IMR-90 (cell line): ENCODE results near the gene ZNF3. TPM values are rescaled to one million over a fixed set of nuclear protein-coding genes. Genes with fewer than 3 reads are reported as not detected.

Source experiments
- ATAC-seq: fragments of 200-7000 bp; cut with Tn5 transposase; 2 replicates; pipeline ENCODE4 v1.9.1; 2020; ENCODE audit warnings: low read depth, mild to moderate bottlenecking, moderate library complexity
- BruUV-seq: library from RNA; stranded (reverse); fragments of 400-500 nt; replicated peaks from 2 replicates; lab custom pipeline; 2021; lab: Mats Ljungman, UMichigan
- CTCF ChIA-PET: fragments of 300-600 bp; formaldehyde crosslinking; extraction: SDS; loops from one replicate; lab custom pipeline; 2021; ENCODE audit warnings: antibody characterized with exemption; lab: Yijun Ruan, JAX
- POLR2A ChIA-PET: fragments of 300-600 bp; sonication (Branson Sonifier 250); formaldehyde crosslinking; loops from one replicate; lab custom pipeline; 2022; ENCODE audit warnings: antibody characterized with exemption; ENCODE audit not compliant: unreplicated experiment; lab: Charles Lee
- DNase-seq: peaks from one replicate; pipeline ENCODE4 v3.0.0; 2013
- H2AFZ ChIP-seq: replicated peaks from 2 replicates; pipeline ENCODE3; 2013; ENCODE audit warnings: low read length, mild to moderate bottlenecking; ENCODE audit not compliant: poor library complexity
- H2AK5ac ChIP-seq: 2 replicates; pipeline ENCODE4 v1.6.1; 2013; ENCODE audit warnings: low read depth, low read length, inconsistent platforms
- H2AK9ac ChIP-seq: replicated peaks from 2 replicates; pipeline ENCODE3; 2013; ENCODE audit warnings: mild to moderate bottlenecking, low read depth, low read length, moderate library complexity; ENCODE audit not compliant: poor library complexity
- H2BK120ac ChIP-seq: 2 replicates; pipeline ENCODE4 v1.6.1; 2013; ENCODE audit warnings: low read depth, low read length, inconsistent platforms
- H2BK15ac ChIP-seq: 3 replicates; pipeline ENCODE4 v1.6.1; 2013; ENCODE audit warnings: low read depth, low read length, inconsistent platforms
- H2BK20ac ChIP-seq: 2 replicates; pipeline ENCODE4 v1.6.1; 2013; ENCODE audit warnings: low read depth, mild to moderate bottlenecking, inconsistent platforms, low read length, moderate library complexity
- H2BK5ac ChIP-seq: 2 replicates; pipeline ENCODE4 v1.6.1; 2013; ENCODE audit warnings: mild to moderate bottlenecking, low read depth, low read length, inconsistent platforms; ENCODE audit not compliant: poor library complexity, severe bottlenecking
- H3K14ac ChIP-seq: replicated peaks from 2 replicates; pipeline ENCODE4 v1.6.1; 2013; ENCODE audit warnings: low read depth, low read length, inconsistent platforms
- H3K18ac ChIP-seq: 2 replicates; pipeline ENCODE4 v1.6.1; 2013; ENCODE audit warnings: low read depth, low read length, control low read depth
- H3K23ac ChIP-seq: 2 replicates; pipeline ENCODE4 v1.6.1; 2013; ENCODE audit warnings: low read depth, low read length, inconsistent platforms
- H3K27ac ChIP-seq: 2 replicates; pipeline ENCODE4 v1.5.1; 2013; ENCODE audit warnings: mild to moderate bottlenecking, control low read depth, low read length; ENCODE audit not compliant: insufficient read depth
- H3K27me3 ChIP-seq: 2 replicates; pipeline ENCODE4 v1.6.1; 2013; ENCODE audit warnings: low read length; ENCODE audit not compliant: control insufficient read depth, insufficient read depth
- H3K36me3 ChIP-seq: 2 replicates; pipeline ENCODE4 v1.6.1; 2013; ENCODE audit warnings: low read length, mixed read lengths; ENCODE audit not compliant: control insufficient read depth, insufficient read depth
- H3K4ac ChIP-seq: 2 replicates; pipeline ENCODE4 v1.6.1; 2013; ENCODE audit warnings: low read depth, low read length, inconsistent platforms
- H3K4me1 ChIP-seq: 2 replicates; pipeline ENCODE4 v1.6.1; 2013; ENCODE audit warnings: low read length, mixed read lengths; ENCODE audit not compliant: control insufficient read depth, insufficient read depth
- H3K4me2 ChIP-seq: 2 replicates; pipeline ENCODE4 v1.6.1; 2013; ENCODE audit warnings: low read depth, mild to moderate bottlenecking, control low read depth, low read length, moderate library complexity
- H3K4me3 ChIP-seq: 2 replicates; pipeline ENCODE4 v1.5.1; 2013; ENCODE audit warnings: low read depth, mild to moderate bottlenecking, control low read depth, low read length, moderate library complexity; ENCODE audit not compliant: insufficient read depth
- H3K56ac ChIP-seq: 2 replicates; pipeline ENCODE4 v1.6.1; 2013; ENCODE audit warnings: low read length, inconsistent platforms; ENCODE audit not compliant: insufficient read depth; ENCODE audit errors: extremely low read depth
- H3K79me1 ChIP-seq, 2 experiments: 2 replicates each; pipeline ENCODE4 v1.6.1; 2013; ENCODE audit warnings: low read length in 2 of 2, inconsistent platforms in 1 of 2, low read depth in 1 of 2
- H3K9ac ChIP-seq: 2 replicates; pipeline ENCODE4 v1.6.1; 2013; ENCODE audit warnings: low read depth, low read length, control low read depth
- H3K9me1 ChIP-seq: 2 replicates; pipeline ENCODE4 v1.6.1; 2013; ENCODE audit warnings: low read length, inconsistent platforms; ENCODE audit not compliant: insufficient read depth
- H3K9me3 ChIP-seq: 2 replicates; pipeline ENCODE4 v1.6.1; 2013; ENCODE audit warnings: low read length; ENCODE audit not compliant: control insufficient read depth, insufficient read depth
- H4K20me1 ChIP-seq: 2 replicates; pipeline ENCODE4 v1.6.1; 2013; ENCODE audit warnings: low read length, inconsistent platforms; ENCODE audit not compliant: insufficient read depth
- H4K5ac ChIP-seq: 2 replicates; pipeline ENCODE4 v1.6.1; 2013; ENCODE audit warnings: mild to moderate bottlenecking, low read depth, low read length, control low read depth
- H4K8ac ChIP-seq, 2 experiments: 2 replicates each; pipeline ENCODE4 v1.6.1; 2013; ENCODE audit warnings: low read depth in 2 of 2, low read length in 2 of 2, control low read depth in 1 of 2, inconsistent platforms in 1 of 2
- H4K91ac ChIP-seq: 2 replicates; pipeline ENCODE4 v1.6.1; 2013; ENCODE audit warnings: low read depth, low read length, inconsistent platforms; ENCODE audit not compliant: insufficient read depth
- BHLHE40 ChIP-seq: fragments of 150-350 bp; IDR thresholded peaks from 2 replicates; pipeline ENCODE4 v1.6.1; 2016; ENCODE audit warnings: mild to moderate bottlenecking, low read depth, low read length
- CEBPB ChIP-seq: IDR thresholded peaks from 2 replicates; pipeline ENCODE4 v1.6.1; 2012; ENCODE audit warnings: low read depth, low read length, improper control_type of control experiment
- CHD1 ChIP-seq: IDR thresholded peaks from 2 replicates; pipeline ENCODE4 v1.6.1; 2012; ENCODE audit warnings: low read depth, low read length, improper control_type of control experiment
- CTCF ChIP-seq: conservative IDR thresholded peaks from 2 replicates; pipeline ENCODE4 v1.5.1; 2012; ENCODE audit warnings: mild to moderate bottlenecking, low read depth, low read length, improper control_type of control experiment
- ELK1 ChIP-seq: fragments of 150-350 bp; IDR thresholded peaks from 2 replicates; pipeline ENCODE4 v1.6.1; 2016; ENCODE audit warnings: low read depth, mild to moderate bottlenecking, low read length, moderate library complexity, borderline replicate concordance
- FOS ChIP-seq: fragments of 150-350 bp; IDR thresholded peaks from 2 replicates; pipeline ENCODE4 v1.6.1; 2016; ENCODE audit warnings: low read depth, low read length
- MAFK ChIP-seq: IDR thresholded peaks from 2 replicates; pipeline ENCODE4 v1.6.1; 2012; ENCODE audit warnings: low read depth, low read length, improper control_type of control experiment
- MAZ ChIP-seq: IDR thresholded peaks from 2 replicates; pipeline ENCODE4 v1.6.1; 2012; ENCODE audit warnings: low read depth, mild to moderate bottlenecking, low read length, improper control_type of control experiment, moderate library complexity, borderline replicate concordance
- MXI1 ChIP-seq: IDR thresholded peaks from 2 replicates; pipeline ENCODE4 v1.6.1; 2012; ENCODE audit warnings: low read depth, mild to moderate bottlenecking, low read length, moderate library complexity, borderline replicate concordance
- POLR2A ChIP-seq: IDR thresholded peaks from 2 replicates; pipeline ENCODE4 v1.6.1; 2012; ENCODE audit warnings: mild to moderate bottlenecking, low read depth, low read length
- RAD21 ChIP-seq: IDR thresholded peaks from 2 replicates; pipeline ENCODE4 v1.6.1; 2012; ENCODE audit warnings: low read length, improper control_type of control experiment
- RCOR1 ChIP-seq: IDR thresholded peaks from 2 replicates; pipeline ENCODE4 v1.6.1; 2012; ENCODE audit warnings: mild to moderate bottlenecking, low read length, improper control_type of control experiment; ENCODE audit not compliant: insufficient replicate concordance
- RFX5 ChIP-seq: IDR thresholded peaks from 2 replicates; pipeline ENCODE4 v1.8.0; 2012; ENCODE audit warnings: low read depth, mild to moderate bottlenecking, low read length, moderate library complexity
- SMC3 ChIP-seq: fragments of 150-350 bp; IDR thresholded peaks from 2 replicates; pipeline ENCODE4 v1.6.1; 2016; ENCODE audit warnings: low read depth, mild to moderate bottlenecking, antibody characterized with exemption, low read length, moderate library complexity
- WGBS, 2 experiments: methylation state at CpG; one replicate each; pipeline versions ENCODE4 v1.1.5 to v1.1.7; 2013; ENCODE audit warnings: missing lambda C conversion rate in 2 of 2; ENCODE audit not compliant: insufficient read length in 1 of 2; ENCODE audit errors: extremely low coverage in 2 of 2; 5-methylcytosine and 5-hydroxymethylcytosine counted together
- dilution Hi-C: fragments of 300-500 bp; cut with HindIII; formaldehyde crosslinking; loops from one replicate; pipeline ENCODE4 v1.14.3; 2018; ENCODE audit warnings: low sequenced_read_pairs; ENCODE audit not compliant: unreplicated experiment
- in situ Hi-C: fragments of 300-500 bp; cut with MboI; formaldehyde crosslinking; loops from 3 replicates; pipeline ENCODE4 v1.14.3; 2019; ENCODE audit warnings: low sequenced_read_pairs, inconsistent platforms, mixed read lengths
- intact Hi-C: fragments of 100-400 bp; cut with micrococcal nuclease; formaldehyde crosslinking; loops from 2 replicates; pipeline ENCODE4 v1.10.0; 2022
- polyA plus RNA-seq, 3 experiments: library from polyadenylated mRNA; depleted of rRNA; stranded (reverse); fragments of >200 nt; gene quantifications; 2 replicates each; pipeline ENCODE4 v1.2.3, GENCODE V29; 2012; ENCODE audit warnings: low replicate concordance in 1 of 3
- total RNA-seq: library from RNA; depleted of rRNA; stranded (reverse); fragments of >200 nt; gene quantifications from 2 replicates; pipeline ENCODE4 v1.2.3, GENCODE V29; 2012

ZNF3 gene
- total and polyA plus RNA-seq, 2 of the 4 experiments (the other 2 are of a cell fraction), result 24.8 to 30.8 TPM

GRCh38 chr7:100120733-100121036, 39.2 kb upstream of the ZNF3 start:
- Histone ChIP-seq H3K9me1 (peaks cover 17% of the 10 kb centered on the region), H3K27me3 (no peaks in the 10 kb centered on the region), H3K23ac (peak overlapping the region; percentile 66; the same call in 1 of the 2 replicates), H3K4me2 (peak overlapping the region; percentile 84), H2BK20ac (no peak overlapping the region), H3K4ac (peak overlapping the region; percentile 85), H2AK9ac (peak overlapping the region; percentile 87), H2BK120ac (no peak overlapping the region), H3K9ac (peak overlapping the region; percentile 67), H4K20me1 (no peaks in the 10 kb centered on the region; the same call in 1 of the 2 replicates), H3K9me3 (no peaks in the 10 kb centered on the region), H2BK5ac (peak overlapping the region; percentile 73), H3K14ac (peak overlapping the region; percentile 15; the same call in 1 of the 2 replicates), H3K56ac (peak overlapping the region; percentile 24; the same call in 1 of the 2 replicates), H2AFZ (peak overlapping the region; percentile 96), H4K8ac (peak overlapping the region; percentile 48 to 77; a peak in 2 of 4 replicates), H3K27ac (peak overlapping the region; percentile 45), H2AK5ac (peak overlapping the region; percentile 13; the same call in 1 of the 2 replicates), H3K79me1 (peaks cover 28 to 54% of the 10 kb centered on the region in 2 experiments), H4K91ac (peak overlapping the region; percentile 42; the same call in 1 of the 2 replicates), H3K18ac (no peak overlapping the region), H4K5ac (peak overlapping the region; percentile 11), H3K4me3 (peak overlapping the region; percentile 61), H2BK15ac (peak overlapping the region; percentile 19; the same call in 1 of the 3 replicates), H3K36me3 (peaks cover 4% of the 10 kb centered on the region; the same call in 1 of the 2 replicates), H3K4me1 (peaks cover 6% of the 10 kb centered on the region; the same call in 1 of the 2 replicates)
- ATAC-seq (no peak), DNase-seq (no peak)
- BruUV-seq, result no TSS peak
- intact Hi-C loops (no loop called here), in situ Hi-C loops (no loop called here), dilution Hi-C loops (no loop called here)
- WGBS, 2 experiments, result no CpG with 5 or more reads among the region's 1 CpG
- CTCF ChIA-PET, result interaction anchor here (0.7 kb wide), 1 partner anchor 10 kb away, joined by 3 read pairs; no protein-coding TSS in a partner anchor
- TF ChIP-seq BHLHE40 (no peak), RAD21 (no peak), MAZ (no peak), CTCF (no peak), MAFK (no peak), POLR2A (no peak), MXI1 (no peak), CEBPB (no peak), FOS (no peak), SMC3 (no peak), ELK1 (no peak), RCOR1 (no peak), CHD1 (no peak), RFX5 (no peak)
- POLR2A ChIA-PET, result interaction anchor here (0.6 to 1.4 kb wide), 2 partner anchors 19 to 276 kb away, joined by 3 to 6 read pairs; partner anchors contain the start of gene AP4M1
